Ishikawa (cell line): ENCODE results near the gene SETD9.

Experiments used
- CEBPB ChIP-seq: IDR thresholded peaks from 2 replicates; pipeline ENCODE4 v1.6.1; 2012
- CREB1 ChIP-seq: IDR thresholded peaks from 2 replicates; pipeline ENCODE4 v1.6.1; 2012; ENCODE audit warnings: low read depth
- EGR1 ChIP-seq: IDR thresholded peaks from 2 replicates; pipeline ENCODE4 v1.6.1; 2012
- EP300 ChIP-seq: IDR thresholded peaks from 2 replicates; pipeline ENCODE4 v1.6.1; 2012; ENCODE audit warnings: borderline replicate concordance
- FOXM1 ChIP-seq: IDR thresholded peaks from 2 replicates; pipeline ENCODE4 v1.6.1; 2012; ENCODE audit warnings: low read depth, borderline replicate concordance
- NFIC ChIP-seq: IDR thresholded peaks from 2 replicates; pipeline ENCODE4 v1.6.1; 2012
- RAD21 ChIP-seq: IDR thresholded peaks from 2 replicates; pipeline ENCODE4 v1.6.1; 2012; ENCODE audit warnings: low read depth
- TAF1 ChIP-seq: IDR thresholded peaks from 2 replicates; pipeline ENCODE4 v1.6.1; 2012; ENCODE audit warnings: low read depth, mild to moderate bottlenecking
- TCF12 ChIP-seq: IDR thresholded peaks from 2 replicates; pipeline ENCODE4 v1.6.1; 2012; ENCODE audit warnings: low read depth
- TEAD4 ChIP-seq: IDR thresholded peaks from 2 replicates; pipeline ENCODE4 v1.6.1; 2012
- YY1 ChIP-seq: IDR thresholded peaks from 2 replicates; pipeline ENCODE4 v1.6.1; 2012; ENCODE audit warnings: low read depth
- ZBTB7A ChIP-seq: IDR thresholded peaks from 2 replicates; pipeline ENCODE4 v1.6.1; 2012; ENCODE audit warnings: low read depth
- TF ChIP-seq, protein P1 (sequence below): IDR thresholded peaks from 2 replicates; pipeline ENCODE4 v1.6.1; 2012
- TF ChIP-seq, protein P2 (sequence below): IDR thresholded peaks from 2 replicates; pipeline ENCODE4 v1.6.1; 2012
- TF ChIP-seq, protein P3 (sequence below): IDR thresholded peaks from 2 replicates; pipeline ENCODE4 v1.6.1; 2012; ENCODE audit warnings: low read depth, mild to moderate bottlenecking

Gene SETD9

DNA sequence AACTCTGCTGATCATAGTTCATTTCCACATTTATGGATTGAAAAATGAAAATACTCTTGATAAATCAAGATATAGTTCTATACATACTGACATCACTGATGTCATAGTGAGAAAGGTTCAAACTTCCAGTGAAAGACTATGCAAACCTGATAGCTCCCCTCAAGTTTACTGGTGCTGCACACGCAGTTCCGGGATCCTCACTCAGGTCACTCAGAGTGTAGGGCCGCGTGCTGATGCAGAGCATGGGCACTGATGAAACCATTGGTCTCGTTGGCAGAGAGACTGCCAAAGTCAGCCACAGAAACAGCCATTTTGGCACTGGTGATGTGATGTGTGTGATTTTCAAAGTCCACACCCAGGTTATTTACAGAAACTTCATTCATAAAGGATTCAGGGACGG, 13.5 kb downstream of the SETD9 start:
- no peak for TF ChIP-seq CREB1
- no peak for TF ChIP-seq FOXM1
- TF ChIP-seq TAF1, result no peak

GRCh38 chr5:56934325-56934724, 24.9 kb downstream of the SETD9 start:
- TF ChIP-seq, protein P1, sequence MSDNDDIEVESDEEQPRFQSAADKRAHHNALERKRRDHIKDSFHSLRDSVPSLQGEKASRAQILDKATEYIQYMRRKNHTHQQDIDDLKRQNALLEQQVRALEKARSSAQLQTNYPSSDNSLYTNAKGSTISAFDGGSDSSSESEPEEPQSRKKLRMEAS, result no peak
- TF ChIP-seq YY1 (no peak), CEBPB (no peak), EP300 (no peak), TAF1 (no peak), CREB1 (no peak), TEAD4 (no peak), TCF12 (no peak), ZBTB7A (no peak), EGR1 (no peak), FOXM1 (no peak), NFIC (no peak), RAD21 (no peak)
- TF ChIP-seq, protein P2, sequence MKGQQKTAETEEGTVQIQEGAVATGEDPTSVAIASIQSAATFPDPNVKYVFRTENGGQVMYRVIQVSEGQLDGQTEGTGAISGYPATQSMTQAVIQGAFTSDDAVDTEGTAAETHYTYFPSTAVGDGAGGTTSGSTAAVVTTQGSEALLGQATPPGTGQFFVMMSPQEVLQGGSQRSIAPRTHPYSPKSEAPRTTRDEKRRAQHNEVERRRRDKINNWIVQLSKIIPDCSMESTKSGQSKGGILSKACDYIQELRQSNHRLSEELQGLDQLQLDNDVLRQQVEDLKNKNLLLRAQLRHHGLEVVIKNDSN, result no peak
- TF ChIP-seq, protein P3, sequence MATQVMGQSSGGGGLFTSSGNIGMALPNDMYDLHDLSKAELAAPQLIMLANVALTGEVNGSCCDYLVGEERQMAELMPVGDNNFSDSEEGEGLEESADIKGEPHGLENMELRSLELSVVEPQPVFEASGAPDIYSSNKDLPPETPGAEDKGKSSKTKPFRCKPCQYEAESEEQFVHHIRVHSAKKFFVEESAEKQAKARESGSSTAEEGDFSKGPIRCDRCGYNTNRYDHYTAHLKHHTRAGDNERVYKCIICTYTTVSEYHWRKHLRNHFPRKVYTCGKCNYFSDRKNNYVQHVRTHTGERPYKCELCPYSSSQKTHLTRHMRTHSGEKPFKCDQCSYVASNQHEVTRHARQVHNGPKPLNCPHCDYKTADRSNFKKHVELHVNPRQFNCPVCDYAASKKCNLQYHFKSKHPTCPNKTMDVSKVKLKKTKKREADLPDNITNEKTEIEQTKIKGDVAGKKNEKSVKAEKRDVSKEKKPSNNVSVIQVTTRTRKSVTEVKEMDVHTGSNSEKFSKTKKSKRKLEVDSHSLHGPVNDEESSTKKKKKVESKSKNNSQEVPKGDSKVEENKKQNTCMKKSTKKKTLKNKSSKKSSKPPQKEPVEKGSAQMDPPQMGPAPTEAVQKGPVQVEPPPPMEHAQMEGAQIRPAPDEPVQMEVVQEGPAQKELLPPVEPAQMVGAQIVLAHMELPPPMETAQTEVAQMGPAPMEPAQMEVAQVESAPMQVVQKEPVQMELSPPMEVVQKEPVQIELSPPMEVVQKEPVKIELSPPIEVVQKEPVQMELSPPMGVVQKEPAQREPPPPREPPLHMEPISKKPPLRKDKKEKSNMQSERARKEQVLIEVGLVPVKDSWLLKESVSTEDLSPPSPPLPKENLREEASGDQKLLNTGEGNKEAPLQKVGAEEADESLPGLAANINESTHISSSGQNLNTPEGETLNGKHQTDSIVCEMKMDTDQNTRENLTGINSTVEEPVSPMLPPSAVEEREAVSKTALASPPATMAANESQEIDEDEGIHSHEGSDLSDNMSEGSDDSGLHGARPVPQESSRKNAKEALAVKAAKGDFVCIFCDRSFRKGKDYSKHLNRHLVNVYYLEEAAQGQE, result no peak

DNA sequence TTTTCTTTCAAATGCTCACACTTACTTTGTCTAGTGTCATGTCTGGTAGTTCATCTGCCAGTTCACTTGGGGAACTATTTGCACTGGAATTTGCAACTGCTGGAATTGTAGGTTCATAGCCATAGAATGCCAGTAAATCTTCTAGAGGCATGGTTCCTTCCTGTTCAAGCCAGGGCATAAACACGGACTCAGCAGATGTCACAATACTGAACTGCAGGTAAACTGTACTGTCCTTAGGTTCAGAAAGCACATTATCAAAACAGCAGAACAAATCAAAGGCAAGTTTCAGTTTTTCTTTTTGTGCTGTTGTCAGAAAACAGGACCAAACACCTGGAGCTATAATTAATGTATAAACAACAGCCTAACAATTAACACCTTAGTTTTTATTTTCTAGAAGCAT, 29.5 kb downstream of the SETD9 start:
- TF ChIP-seq, protein P1, result no peak
- TF ChIP-seq FOXM1 (no peak), YY1 (no peak), CEBPB (no peak), RAD21 (no peak), EGR1 (no peak), NFIC (no peak), CREB1 (no peak), ZBTB7A (no peak), EP300 (no peak), TCF12 (no peak), TEAD4 (no peak), TAF1 (no peak)
- TF ChIP-seq, protein P2, result no peak
- TF ChIP-seq, protein P3, result no peak

- TF ChIP-seq FOXM1, result no peak
- TF ChIP-seq, protein P3, result no peak
- TF ChIP-seq, protein P2, result no peak
- TF ChIP-seq YY1, result no peak
- TF ChIP-seq TCF12, result no peak
- TF ChIP-seq TAF1, result no peak
- no peak for TF ChIP-seq NFIC
- TF ChIP-seq, protein P1, result no peak
- no peak for TF ChIP-seq EGR1
- no peak for TF ChIP-seq CREB1
- no peak for TF ChIP-seq ZBTB7A
- no peak for TF ChIP-seq TEAD4
- no peak for TF ChIP-seq CEBPB
Observed at GRCh38 chr5:56941981-56942380, 32.6 kb downstream of the SETD9 start.
